HG03439 (cell line): ENCODE data around the gene NTRK3.
"Not testable (repeated sequence)": the region's sequence is repeated elsewhere in the genome, so short reads cannot be mapped to it uniquely, and the experiment has no call there.

Source experiments
- ATAC-seq: cut with Tn5 transposase; IDR thresholded peaks from one replicate; pipeline ENCODE4 v1.9.1; 2021; ENCODE audit warnings: mild to moderate bottlenecking, moderate library complexity; ENCODE audit not compliant: unreplicated experiment

The NTRK3 gene

GRCh38 chr15:88038261-88038660 lies 218.3 kb downstream of the NTRK3 start:
- ATAC-seq: no peak

GRCh38 chr15:88036154-88036839 lies 220.2 kb downstream of the NTRK3 start:
- no peak for ATAC-seq

GRCh38 chr15:88035381-88035780 lies 221.2 kb downstream of the NTRK3 start:
- no peak for ATAC-seq

GRCh38 chr15:88033421-88033820 lies 223.1 kb downstream of the NTRK3 start:
- ATAC-seq: not testable (repeated sequence)

- no peak for ATAC-seq
These were observed 223.8 kb downstream of the NTRK3 start for GRCh38 chr15:88032787-88033186.

GRCh38 chr15:88031461-88031860 lies 225.1 kb downstream of the NTRK3 start:
- no peak for ATAC-seq

- ATAC-seq: no peak
These were observed 226.8 kb downstream of the NTRK3 start for GRCh38 chr15:88029696-88030095.

GRCh38 chr15:88028024-88028423 lies 228.5 kb downstream of the NTRK3 start:
- no peak for ATAC-seq

GRCh38 chr15:88023914-88024313 lies 232.6 kb downstream of the NTRK3 start:
- ATAC-seq: no peak

GRCh38 chr15:88022716-88023115 lies 233.8 kb downstream of the NTRK3 start:
- no peak for ATAC-seq

GRCh38 chr15:88021601-88022000 lies 234.9 kb downstream of the NTRK3 start:
- no peak for ATAC-seq

GRCh38 chr15:88020806-88021205 lies 235.7 kb downstream of the NTRK3 start:
- ATAC-seq: no peak

- ATAC-seq: no peak
These were observed 236.9 kb downstream of the NTRK3 start for GRCh38 chr15:88019656-88020055.

GRCh38 chr15:88018869-88019641 lies 237.5 kb downstream of the NTRK3 start:
- no peak for ATAC-seq

- ATAC-seq: no peak
These were observed 238.8 kb downstream of the NTRK3 start for GRCh38 chr15:88017753-88018152.

GRCh38 chr15:88016406-88016805 lies 240.1 kb downstream of the NTRK3 start:
- no peak for ATAC-seq

- ATAC-seq: no peak
These were observed 241.2 kb downstream of the NTRK3 start for GRCh38 chr15:88015228-88015860.

GRCh38 chr15:88014454-88015160 lies 241.9 kb downstream of the NTRK3 start:
- no peak for ATAC-seq

GRCh38 chr15:88013111-88013510 lies 243.4 kb downstream of the NTRK3 start:
- no peak for ATAC-seq

- ATAC-seq: no peak
These were observed 243.9 kb downstream of the NTRK3 start for GRCh38 chr15:88012688-88013087.

- no peak for ATAC-seq
These were observed 244.3 kb downstream of the NTRK3 start for GRCh38 chr15:88012233-88012632.
